ENCODE data around the gene SPA17. TPM values are rescaled to one million over a fixed set of nuclear protein-coding genes. Genes with fewer than 3 reads are reported as not detected.

SPA17 gene
- total RNA-seq, 1 experiment from 2014 or later: 14.0 TPM

- Histone ChIP-seq H3K9ac (ENCODE audit: low read length) (no peak overlapping the region), H3K27me3 (ENCODE audit: low read length) (no peaks in the 10 kb centered on the region), H3K36me3 (ENCODE audit: low read depth, low read length) (peaks cover 11% of the 10 kb centered on the region; the same call in 1 of the 2 replicates), H3K9me3 (ENCODE audit: low read length) (no peaks in the 10 kb centered on the region), H2AFZ (ENCODE audit: low read length) (peak overlapping the region; percentile 86), H3F3A (ENCODE audit: low read length, unreplicated experiment) (no peaks in the 10 kb centered on the region), H3K4me1 (ENCODE audit: insufficient read depth, low read length) (peaks cover 9% of the 10 kb centered on the region; the same call in 1 of the 2 replicates), H3K4me3 (ENCODE audit: low read length) (no peak overlapping the region), H3K27ac (ENCODE audit: low read length) (no peak overlapping the region), H3K79me2 (ENCODE audit: low read length) (no peaks in the 10 kb centered on the region), H3K9me2 (replicated peaks; ENCODE audit: low read length) (no peaks in the 10 kb centered on the region), H3K4me2 (ENCODE audit: low read length) (peak overlapping the region; percentile 83; the same call in 1 of the 2 replicates), H4K20me1 (ENCODE audit: low read length) (no peaks in the 10 kb centered on the region)
- intact Hi-C loops (cut with micrococcal nuclease): loop anchor here (1.0 kb wide), 3 partner anchors 25 to 223 kb away; no protein-coding TSS in a partner anchor
- TF ChIP-seq EZH2 (IDR thresholded peaks at IDR 0.05; ENCODE audit: low read length, unreplicated experiment) (no peak), EZH2phosphoT487 (IDR thresholded peaks at IDR 0.05; ENCODE audit: borderline replicate concordance, low read length) (no peak)
- DNase-seq: no peak
- CTCF ChIA-PET: interaction anchor here (0.6 to 0.9 kb wide), 3 partner anchors 193 to 241 kb away, joined by 3 to 5 read pairs (median 4); no protein-coding TSS in a partner anchor
- ATAC-seq: peak; percentile 17; the same call in 1 of the 2 replicates
- BruUV-seq (replicated peaks): no TSS peak
- POLR2A ChIA-PET (ENCODE audit: unreplicated experiment): no interaction called here
Measured at GRCh38 chr11:124643605-124644425, 29.9 kb upstream of the SPA17 start.

DNA sequence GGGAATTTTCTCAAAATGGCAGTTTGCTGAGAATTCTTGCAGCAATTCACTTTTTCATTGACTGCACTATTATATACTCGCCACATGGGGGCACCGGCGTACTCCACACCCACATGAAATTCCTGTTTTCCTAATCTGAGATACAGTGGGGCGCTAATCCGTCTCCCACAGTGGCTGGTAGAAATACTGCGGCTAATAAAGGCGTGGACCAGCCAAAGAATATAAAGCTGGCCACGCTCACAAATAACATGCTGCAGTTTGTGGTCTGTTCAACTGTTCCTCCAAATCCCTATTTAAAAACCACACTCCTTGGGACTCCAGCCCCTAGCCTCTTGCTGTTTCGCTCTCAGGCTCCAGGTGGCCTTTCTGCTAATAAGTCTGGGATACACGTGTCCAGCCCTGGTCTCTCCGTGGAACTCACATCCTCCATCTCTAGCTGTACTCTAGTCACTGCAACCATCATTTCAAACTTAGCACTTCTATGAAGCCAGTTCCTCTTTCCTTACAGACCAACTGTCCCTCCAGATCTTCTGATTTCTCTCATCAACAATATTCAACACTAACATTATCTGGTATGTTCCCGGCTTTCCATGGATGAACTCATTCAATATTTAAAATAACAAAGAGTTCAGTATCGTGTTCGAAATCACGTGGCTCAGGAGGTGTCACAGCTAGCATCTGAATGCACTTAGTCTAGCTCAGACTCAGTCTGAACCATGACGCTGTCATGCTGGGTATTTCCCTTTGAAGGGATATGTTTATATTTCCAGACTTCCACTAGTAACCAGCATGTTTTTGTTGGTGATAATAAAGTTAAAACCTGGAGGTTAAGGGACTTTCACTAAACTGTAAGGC lies 29.1 kb upstream of the SPA17 start:
- no peaks in the 10 kb centered on the region for H3K9me2 ChIP-seq (replicated peaks; ENCODE audit: low read length)
- H4K20me1 ChIP-seq (ENCODE audit: low read length): no peaks in the 10 kb centered on the region
- H3K9me3 ChIP-seq (ENCODE audit: low read length): no peaks in the 10 kb centered on the region
- H3K4me1 ChIP-seq (ENCODE audit: insufficient read depth, low read length): peaks cover 9% of the 10 kb centered on the region; the same call in 1 of the 2 replicates
- peak; percentile 72 for DNase-seq
- peak; percentile 93 for ATAC-seq
- H3K36me3 ChIP-seq (ENCODE audit: low read depth, low read length): 0 out of 2 replicates have a peak, but pooled peaks cover 7% of the 10 kb centered on the region
- no peaks in the 10 kb centered on the region for H3F3A ChIP-seq (ENCODE audit: low read length, unreplicated experiment)
- peak overlapping the region; percentile 57 for H3K4me3 ChIP-seq (ENCODE audit: low read length)
- TF ChIP-seq EZH2 (IDR thresholded peaks at IDR 0.05; ENCODE audit: low read length, unreplicated experiment): no peak
- TF ChIP-seq, protein P1, sequence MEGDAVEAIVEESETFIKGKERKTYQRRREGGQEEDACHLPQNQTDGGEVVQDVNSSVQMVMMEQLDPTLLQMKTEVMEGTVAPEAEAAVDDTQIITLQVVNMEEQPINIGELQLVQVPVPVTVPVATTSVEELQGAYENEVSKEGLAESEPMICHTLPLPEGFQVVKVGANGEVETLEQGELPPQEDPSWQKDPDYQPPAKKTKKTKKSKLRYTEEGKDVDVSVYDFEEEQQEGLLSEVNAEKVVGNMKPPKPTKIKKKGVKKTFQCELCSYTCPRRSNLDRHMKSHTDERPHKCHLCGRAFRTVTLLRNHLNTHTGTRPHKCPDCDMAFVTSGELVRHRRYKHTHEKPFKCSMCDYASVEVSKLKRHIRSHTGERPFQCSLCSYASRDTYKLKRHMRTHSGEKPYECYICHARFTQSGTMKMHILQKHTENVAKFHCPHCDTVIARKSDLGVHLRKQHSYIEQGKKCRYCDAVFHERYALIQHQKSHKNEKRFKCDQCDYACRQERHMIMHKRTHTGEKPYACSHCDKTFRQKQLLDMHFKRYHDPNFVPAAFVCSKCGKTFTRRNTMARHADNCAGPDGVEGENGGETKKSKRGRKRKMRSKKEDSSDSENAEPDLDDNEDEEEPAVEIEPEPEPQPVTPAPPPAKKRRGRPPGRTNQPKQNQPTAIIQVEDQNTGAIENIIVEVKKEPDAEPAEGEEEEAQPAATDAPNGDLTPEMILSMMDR (conservative IDR thresholded peaks at IDR 0.05; ENCODE audit: low read depth, low read length): peak; percentile 97
- H2AFZ ChIP-seq (ENCODE audit: low read length): peak overlapping the region; percentile 86
- intact Hi-C loops (cut with micrococcal nuclease): loop anchor here (1.0 kb wide), 3 partner anchors 25 to 223 kb away; no protein-coding TSS in a partner anchor
- BruUV-seq (replicated peaks): no TSS peak
- H3K79me2 ChIP-seq (ENCODE audit: low read length): no peaks in the 10 kb centered on the region
- H3K27ac ChIP-seq (ENCODE audit: low read length): no peak overlapping the region
- POLR2A ChIA-PET (ENCODE audit: unreplicated experiment): interaction anchor here (0.5 to 0.7 kb wide), 3 partner anchors 29 to 1107 kb away, joined by 3 to 6 read pairs (median 3); partner anchors contain the start of genes SIAE and SPA17
- CTCF ChIA-PET: interaction anchor here (0.5 to 0.9 kb wide), 4 partner anchors 24 to 242 kb away, joined by 3 to 5 read pairs (median 4); no protein-coding TSS in a partner anchor
- peak overlapping the region; percentile 26 for H3K9ac ChIP-seq (ENCODE audit: low read length)
- peak overlapping the region; percentile 83 for H3K4me2 ChIP-seq (ENCODE audit: low read length)
- H3K27me3 ChIP-seq (ENCODE audit: low read length): no peaks in the 10 kb centered on the region

GRCh38 chr11:124646148-124646547 lies 27.6 kb upstream of the SPA17 start:
- no peaks in the 10 kb centered on the region for H3K9me2 ChIP-seq (replicated peaks; ENCODE audit: low read length)
- CTCF ChIA-PET: no interaction called here
- peaks cover 9% of the 10 kb centered on the region; the same call in 1 of the 2 replicates for H3K4me1 ChIP-seq (ENCODE audit: insufficient read depth, low read length)
- no peak for ATAC-seq
- no peaks in the 10 kb centered on the region for H3F3A ChIP-seq (ENCODE audit: low read length, unreplicated experiment)
- TF ChIP-seq EZH2phosphoT487 (IDR thresholded peaks at IDR 0.05; ENCODE audit: borderline replicate concordance, low read length) (no peak), EZH2 (IDR thresholded peaks at IDR 0.05; ENCODE audit: low read length, unreplicated experiment) (no peak)
- H3K4me2 ChIP-seq (ENCODE audit: low read length): no peak overlapping the region
- H3K9ac ChIP-seq (ENCODE audit: low read length): no peak overlapping the region
- H4K20me1 ChIP-seq (ENCODE audit: low read length): no peaks in the 10 kb centered on the region
- H3K36me3 ChIP-seq (ENCODE audit: low read depth, low read length): no peaks in the 10 kb centered on the region
- H3K27ac ChIP-seq (ENCODE audit: low read length): no peak overlapping the region
- H3K4me3 ChIP-seq (ENCODE audit: low read length): no peak overlapping the region
- H3K9me3 ChIP-seq (ENCODE audit: low read length): no peaks in the 10 kb centered on the region
- DNase-seq: no peak
- POLR2A ChIA-PET (ENCODE audit: unreplicated experiment): no interaction called here
- BruUV-seq (replicated peaks): no TSS peak
- intact Hi-C loops (cut with micrococcal nuclease): no loop called here
- no peak overlapping the region for H2AFZ ChIP-seq (ENCODE audit: low read length)
- no peaks in the 10 kb centered on the region for H3K79me2 ChIP-seq (ENCODE audit: low read length)
- no peaks in the 10 kb centered on the region for H3K27me3 ChIP-seq (ENCODE audit: low read length)

Measured in PC-3 (cell line).